Measurements from ENCODE around the gene CD300H.
"Not testable (repeated sequence)": the region's sequence is repeated elsewhere in the genome, so short reads cannot be mapped to it uniquely, and the experiment has no call there.

The CD300H gene

GRCh38 chr17:74584292-74585060 lies 17.2 kb upstream of the CD300H start:
- no peak for DNase-seq

- no peak for DNase-seq
Observed at GRCh38 chr17:74582633-74583032, 15.3 kb upstream of the CD300H start.

GRCh38 chr17:74579900-74580299 lies 12.6 kb upstream of the CD300H start:
- no peak for DNase-seq

GRCh38 chr17:74578979-74579378 lies 11.7 kb upstream of the CD300H start:
- DNase-seq, result no peak

- no peak for DNase-seq
Observed at GRCh38 chr17:74574489-74575142, 7.3 kb upstream of the CD300H start.

- not testable (repeated sequence) for DNase-seq
Observed at GRCh38 chr17:74573635-74574034, 6.3 kb upstream of the CD300H start.

- no peak for DNase-seq
Observed at GRCh38 chr17:74573169-74573568, 5.9 kb upstream of the CD300H start.

GRCh38 chr17:74571621-74572270 lies 4.4 kb upstream of the CD300H start:
- DNase-seq, result no peak

GRCh38 chr17:74569020-74570003 lies 2.0 kb upstream of the CD300H start:
- no peak for DNase-seq

- DNase-seq, result no peak
Observed at GRCh38 chr17:74568106-74568873, 981 bp upstream of the CD300H start.

GRCh38 chr17:74566132-74566753 lies 1.1 kb downstream of the CD300H start:
- no peak for DNase-seq

- DNase-seq, result no peak
Observed at GRCh38 chr17:74565126-74565525, 2.2 kb downstream of the CD300H start.

- no peak for DNase-seq
Observed at GRCh38 chr17:74563358-74563757, 4.0 kb downstream of the CD300H start.

GRCh38 chr17:74561586-74561985 lies 5.7 kb downstream of the CD300H start:
- no peak for DNase-seq

- DNase-seq, result no peak
Observed at GRCh38 chr17:74558882-74559519, 8.3 kb downstream of the CD300H start.

- DNase-seq, result not testable (repeated sequence)
Observed at GRCh38 chr17:74558402-74558801, 8.9 kb downstream of the CD300H start.

GRCh38 chr17:74555427-74555940 lies 11.8 kb downstream of the CD300H start:
- no peak for DNase-seq

GRCh38 chr17:74554909-74555308 lies 12.4 kb downstream of the CD300H start:
- no peak for DNase-seq

- no peak for DNase-seq
Observed at GRCh38 chr17:74552037-74552436, 15.3 kb downstream of the CD300H start.

- no peak for DNase-seq
Observed at GRCh38 chr17:74550602-74551001, 16.7 kb downstream of the CD300H start.

- no peak for DNase-seq
Observed at GRCh38 chr17:74549343-74549742, 18.0 kb downstream of the CD300H start.
